MCF 10A (cell line): ENCODE measurements around the gene RBM7. TPM values are rescaled to one million over a fixed set of nuclear protein-coding genes. Genes with fewer than 3 reads are reported as not detected.

Experiments
- BruUV-seq: library from RNA; stranded (reverse); fragments of 400-500 nt; replicated peaks from 2 replicates; lab custom pipeline; 2021; lab: Mats Ljungman, UMichigan
- CTCF ChIA-PET: fragments of 300-600 bp; sonication (Branson Sonifier 250); formaldehyde crosslinking; extraction: SDS; loops from one replicate; lab custom pipeline; 2021; ENCODE audit warnings: antibody characterized with exemption, inconsistent platforms; lab: Yijun Ruan, JAX
- POLR2A ChIA-PET: fragments of 300-600, 350-650 bp; sonication (Branson Sonifier 250); formaldehyde crosslinking; extraction: SDS; loops from one replicate; lab custom pipeline; 2020; ENCODE audit warnings: antibody characterized with exemption, inconsistent platforms; lab: Yijun Ruan, JAX
- DNase-seq: peaks from one replicate; pipeline ENCODE4 v3.0.0-alpha.2; 2018; ENCODE audit not compliant: unreplicated experiment
- H3K27ac Mint-ChIP-seq: one replicate; pipeline ENCODE4 v1.8.0; 2022; ENCODE audit warnings: mild to moderate bottlenecking, low read depth, mixed read lengths; ENCODE audit not compliant: unreplicated experiment
- H3K27me3 Mint-ChIP-seq: one replicate; pipeline ENCODE4 v1.8.0; 2022; ENCODE audit warnings: mixed read lengths; ENCODE audit not compliant: insufficient read depth, unreplicated experiment
- H3K36me3 Mint-ChIP-seq: one replicate; pipeline ENCODE4 v1.8.0; 2022; ENCODE audit warnings: mild to moderate bottlenecking, moderate library complexity, mixed read lengths; ENCODE audit not compliant: insufficient read depth, unreplicated experiment
- H3K4me1 Mint-ChIP-seq: one replicate; pipeline ENCODE4 v1.8.0; 2022; ENCODE audit warnings: mixed read lengths; ENCODE audit not compliant: insufficient read depth, unreplicated experiment
- H3K4me3 Mint-ChIP-seq: one replicate; pipeline ENCODE4 v1.8.0; 2022; ENCODE audit warnings: mild to moderate bottlenecking, moderate library complexity, mixed read lengths; ENCODE audit not compliant: unreplicated experiment
- H3K9me3 Mint-ChIP-seq: one replicate; pipeline ENCODE4 v1.8.0; 2022; ENCODE audit warnings: mixed read lengths; ENCODE audit not compliant: unreplicated experiment
- CTCF ChIP-seq: fragments of 200-600 bp; IDR thresholded peaks from one replicate; pipeline ENCODE4 v1.8.0; 2022; ENCODE audit warnings: antibody characterized with exemption, mild to moderate bottlenecking; ENCODE audit not compliant: unreplicated experiment
- intact Hi-C: fragments of 100-400 bp; cut with micrococcal nuclease; formaldehyde crosslinking; loops from 2 replicates; pipeline ENCODE4 v1.14.1; 2022
- total RNA-seq: library from RNA; stranded (reverse); gene quantifications from 2 replicates; pipeline ENCODE4 v1.2.3, GENCODE V29; 2022

The RBM7 gene
- total RNA-seq, 1 experiment from 2014 or later: 46.4 TPM

DNA sequence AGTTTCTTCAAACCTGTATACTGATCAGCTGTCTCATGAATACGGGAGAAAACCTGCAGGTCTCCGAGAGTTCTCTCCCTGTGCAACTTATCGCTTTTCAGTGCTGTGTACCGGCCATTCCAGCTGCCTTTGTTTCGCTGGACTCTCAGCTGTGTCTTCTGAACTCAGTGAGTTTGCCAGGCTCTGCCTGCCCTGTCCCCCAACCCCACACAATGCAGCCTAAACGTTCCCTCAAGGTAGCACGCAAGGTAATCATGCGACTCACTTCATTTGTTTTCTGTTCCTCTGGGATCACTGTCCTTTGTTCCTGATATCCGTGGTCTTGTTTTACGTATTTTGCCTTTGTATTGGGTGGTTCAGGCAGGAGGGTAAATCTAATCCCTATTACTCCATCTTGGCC, 13.5 kb downstream of the RBM7 start:
- Mint-ChIP-seq H3K36me3 (peaks cover 35% of the 10 kb centered on the region), H3K27ac (no peak overlapping the region), H3K27me3 (no peaks in the 10 kb centered on the region), H3K4me1 (peaks cover 14% of the 10 kb centered on the region), H3K4me3 (no peak overlapping the region), H3K9me3 (no peaks in the 10 kb centered on the region)
- no peak for DNase-seq
- BruUV-seq: no TSS peak
- POLR2A ChIA-PET: interaction anchor here (0.6 kb wide), 1 partner anchor 72 kb away, joined by 4 read pairs; no protein-coding TSS in a partner anchor
- no peak for TF ChIP-seq CTCF
- intact Hi-C loops: no loop called here
- CTCF ChIA-PET: interaction anchor here (0.6 kb wide), 1 partner anchor 10 kb away, joined by 3 read pairs; no protein-coding TSS in a partner anchor

DNA sequence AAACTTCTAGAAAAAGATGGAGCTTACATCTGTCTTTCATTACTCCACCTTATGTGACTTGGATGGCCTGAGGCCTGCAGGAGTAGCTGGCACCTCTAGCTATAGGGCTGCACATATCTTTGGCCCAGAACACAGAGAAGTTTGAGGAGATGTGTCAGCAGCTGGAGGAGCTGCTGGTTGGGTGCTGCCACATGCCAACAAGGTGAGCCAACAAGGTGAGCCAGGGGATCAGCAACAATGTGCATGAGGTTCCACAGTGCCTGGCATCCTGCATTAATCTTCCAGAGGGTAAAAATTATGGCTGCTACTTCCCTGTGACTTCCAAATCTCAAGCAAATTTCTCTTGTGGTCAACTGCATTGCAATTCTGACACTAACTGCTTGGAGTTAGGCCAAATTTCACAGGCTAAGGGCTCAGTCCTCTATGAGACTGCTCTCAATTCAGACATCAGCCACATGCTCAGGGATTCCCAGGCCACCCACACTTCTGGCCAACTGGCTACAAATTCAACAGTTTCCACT, 16.0 kb downstream of the RBM7 start:
- Mint-ChIP-seq H3K36me3 (peaks cover 19% of the 10 kb centered on the region), H3K27me3 (no peaks in the 10 kb centered on the region), H3K4me1 (peaks cover 14% of the 10 kb centered on the region), H3K9me3 (no peaks in the 10 kb centered on the region), H3K27ac (peak overlapping the region; percentile 74), H3K4me3 (no peak overlapping the region)
- POLR2A ChIA-PET: interaction anchor here (0.6 to 3.1 kb wide), 9 partner anchors 10 to 356 kb away, joined by 3 to 30 read pairs (median 3); partner anchors contain the start of genes C11orf71, NNMT, RBM7 and REXO2
- DNase-seq: peak; percentile 46
- CTCF ChIA-PET: interaction anchor here (0.6 kb wide), 1 partner anchor 421 kb away, joined by 4 read pairs; no protein-coding TSS in a partner anchor
- no TSS peak for BruUV-seq
- intact Hi-C loops: no loop called here
- TF ChIP-seq CTCF: no peak

DNA sequence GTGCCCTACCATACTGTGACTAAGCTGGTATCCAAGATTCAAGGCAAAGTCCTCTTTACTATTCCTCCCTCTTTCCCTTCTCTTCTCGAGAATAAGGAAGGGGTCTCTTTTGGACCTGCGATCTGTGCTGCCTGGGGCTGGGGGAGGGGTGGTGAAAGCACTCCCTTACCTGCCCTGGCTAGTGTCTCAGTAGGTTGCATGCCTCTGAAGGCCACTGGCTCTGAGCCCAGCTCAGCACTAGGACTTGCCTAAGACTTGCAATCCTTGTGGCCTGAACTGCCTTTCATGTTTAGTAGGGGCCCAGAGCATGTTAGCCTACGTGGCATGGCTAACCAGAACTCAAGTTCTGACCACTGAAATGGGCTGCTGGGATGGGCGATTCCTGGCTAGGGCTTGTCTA, 25.8 kb downstream of the RBM7 start:
- CTCF ChIA-PET: interaction anchor here (0.6 to 1.2 kb wide), 4 partner anchors 14 to 86 kb away, joined by 3 to 5 read pairs (median 4); no protein-coding TSS in a partner anchor
- Mint-ChIP-seq H3K4me1 (no peaks in the 10 kb centered on the region), H3K9me3 (no peaks in the 10 kb centered on the region), H3K27ac (no peak overlapping the region), H3K36me3 (no peaks in the 10 kb centered on the region), H3K27me3 (no peaks in the 10 kb centered on the region), H3K4me3 (no peak overlapping the region)
- no peak for TF ChIP-seq CTCF
- no TSS peak for BruUV-seq
- intact Hi-C loops: no loop called here
- DNase-seq: peak; percentile 34
- POLR2A ChIA-PET: interaction anchor here (0.9 to 2.2 kb wide), 6 partner anchors 9 to 27 kb away, joined by 3 to 10 read pairs (median 4); partner anchors contain the start of gene REXO2

GRCh38 chr11:114430290-114430689, 29.8 kb downstream of the RBM7 start:
- H3K4me3 Mint-ChIP-seq: no peak overlapping the region
- POLR2A ChIA-PET: interaction anchor here (0.6 to 1.4 kb wide), 4 partner anchors 9 to 31 kb away, joined by 3 to 5 read pairs (median 4); partner anchors contain the start of gene REXO2
- no peaks in the 10 kb centered on the region for H3K27me3 Mint-ChIP-seq
- no peaks in the 10 kb centered on the region for H3K36me3 Mint-ChIP-seq
- no peak overlapping the region for H3K27ac Mint-ChIP-seq
- intact Hi-C loops: no loop called here
- no peaks in the 10 kb centered on the region for H3K9me3 Mint-ChIP-seq
- no peak for DNase-seq
- H3K4me1 Mint-ChIP-seq: no peaks in the 10 kb centered on the region
- BruUV-seq: no TSS peak
- no peak for TF ChIP-seq CTCF
- CTCF ChIA-PET: interaction anchor here (0.6 kb wide), 1 partner anchor 109 kb away, joined by 4 read pairs; no protein-coding TSS in a partner anchor
